NCI-H1694 treated with DMSO at 0.1 percent for 48 hours (cell line): ENCODE measurements around the gene PAK2.
"Not testable (repeated sequence)": the region's sequence is repeated elsewhere in the genome, so short reads cannot be mapped to it uniquely, and the experiment has no call there.

Source experiments
- DNase-seq: peaks from one replicate; lab custom pipeline; 2025; lab: John Stamatoyannopoulos, UW

Gene PAK2

GRCh38 chr3:196844235-196845219 lies 104.9 kb downstream of the PAK2 start:
- DNase-seq: not testable (repeated sequence)

- not testable (repeated sequence) for DNase-seq
These were observed 108.7 kb downstream of the PAK2 start for GRCh38 chr3:196848375-196848774.

GRCh38 chr3:196849180-196849741 lies 109.6 kb downstream of the PAK2 start:
- DNase-seq: no peak

GRCh38 chr3:196863000-196863399 lies 123.3 kb downstream of the PAK2 start:
- not testable (repeated sequence) for DNase-seq

GRCh38 chr3:196867155-196867506 lies 127.5 kb downstream of the PAK2 start:
- peak; percentile 52 for DNase-seq

GRCh38 chr3:196867507-196868296 lies 128.0 kb downstream of the PAK2 start, which contains the start of gene SENP5:
Gene SENP5 (plus strand): TSS chr3:196867920. CDS start chr3:196885182, 17,262 bp downstream.
- DNase-seq: peak; percentile 83

- no peak for DNase-seq
These were observed 128.6 kb downstream of the PAK2 start for GRCh38 chr3:196868297-196868661.

GRCh38 chr3:196872316-196872715 lies 132.7 kb downstream of the PAK2 start:
- DNase-seq: no peak

- DNase-seq: not testable (repeated sequence)
These were observed 134.9 kb downstream of the PAK2 start for GRCh38 chr3:196874511-196875094.

- no peak for DNase-seq
These were observed 135.6 kb downstream of the PAK2 start for GRCh38 chr3:196875258-196875657.
